GM12878 (cell line): Measurements from ENCODE around the gene KIR3DL3.

Source experiments
- MYC ChIP-seq: IDR thresholded peaks from 2 replicates; pipeline ENCODE4 v1.6.1; 2011; ENCODE audit warnings: mild to moderate bottlenecking, low read length, moderate library complexity, inconsistent platforms; ENCODE audit not compliant: insufficient read depth, insufficient replicate concordance, insufficient read length, severe bottlenecking
- PBX3 ChIP-seq: IDR thresholded peaks from 2 replicates; pipeline ENCODE4 v1.6.1; 2011; ENCODE audit warnings: mild to moderate bottlenecking, low read depth, low read length, moderate library complexity; ENCODE audit not compliant: insufficient replicate concordance
- REST ChIP-seq: IDR thresholded peaks from 2 replicates; pipeline ENCODE4 v1.6.1; 2012; ENCODE audit warnings: mild to moderate bottlenecking, low read depth, low read length

- no peak for TF ChIP-seq MYC
- no peak for TF ChIP-seq REST
- no peak for TF ChIP-seq PBX3
These were observed 3.3 kb downstream of the KIR3DL3 start for GRCh38 chr19:54727562-54727961.
